HG03469 (cell line): ENCODE data around the gene INSRR.

Experiments used
- ATAC-seq: cut with Tn5 transposase; IDR thresholded peaks from one replicate; pipeline ENCODE4 v1.9.1; 2021; ENCODE audit warnings: mild to moderate bottlenecking, moderate library complexity, moderate number of reproducible peaks; ENCODE audit not compliant: unreplicated experiment

Gene INSRR

GRCh38 chr1:156852418-156852874 is 6.5 kb downstream of the INSRR start:
- no peak for ATAC-seq

GRCh38 chr1:156851779-156852417 is 7.0 kb downstream of the INSRR start:
- no peak for ATAC-seq

GRCh38 chr1:156849151-156849496 is 9.8 kb downstream of the INSRR start:
- no peak for ATAC-seq

- no peak for ATAC-seq
Measured at GRCh38 chr1:156848461-156849150, 10.3 kb downstream of the INSRR start.

GRCh38 chr1:156847591-156848460 is 11.1 kb downstream of the INSRR start:
- ATAC-seq, result no peak

- ATAC-seq, result no peak
Measured at GRCh38 chr1:156846643-156847042, 12.3 kb downstream of the INSRR start.

GRCh38 chr1:156845953-156846545 is 12.9 kb downstream of the INSRR start:
- ATAC-seq, result no peak

GRCh38 chr1:156845055-156845952 is 13.6 kb downstream of the INSRR start:
- ATAC-seq, result no peak

GRCh38 chr1:156844638-156845037 is 14.3 kb downstream of the INSRR start:
- no peak for ATAC-seq

- ATAC-seq, result no peak
Measured at GRCh38 chr1:156844102-156844501, 14.8 kb downstream of the INSRR start.

- ATAC-seq, result no peak
Measured at GRCh38 chr1:156842618-156843300, 16.2 kb downstream of the INSRR start.

- ATAC-seq, result no peak
Measured at GRCh38 chr1:156841295-156841855, 17.5 kb downstream of the INSRR start.

GRCh38 chr1:156840898-156841279 is 18.0 kb downstream of the INSRR start:
- no peak for ATAC-seq

GRCh38 chr1:156840186-156840897 is 18.6 kb downstream of the INSRR start:
- ATAC-seq, result no peak

- ATAC-seq, result no peak
Measured at GRCh38 chr1:156839426-156840109, 19.3 kb downstream of the INSRR start.

GRCh38 chr1:156838972-156839371 is 19.9 kb downstream of the INSRR start:
- ATAC-seq, result no peak

- no peak for ATAC-seq
Measured at GRCh38 chr1:156836892-156837291, 22.0 kb downstream of the INSRR start.

- no peak for ATAC-seq
Measured at GRCh38 chr1:156836041-156836654, 22.8 kb downstream of the INSRR start.
